GM21717 (cell line): Measurements from ENCODE around the gene SMYD4.

Source experiments
- ATAC-seq: cut with Tn5 transposase; IDR thresholded peaks from one replicate; pipeline ENCODE4 v1.9.1; 2021; ENCODE audit warnings: mild to moderate bottlenecking, moderate library complexity; ENCODE audit not compliant: unreplicated experiment

SMYD4 gene

GRCh38 chr17:1735418-1735817 is 94.3 kb downstream of the SMYD4 start:
- no peak for ATAC-seq

GRCh38 chr17:1733759-1734158 is 95.9 kb downstream of the SMYD4 start:
- no peak for ATAC-seq

GRCh38 chr17:1732833-1733321 is 96.8 kb downstream of the SMYD4 start:
- no peak for ATAC-seq

- ATAC-seq: no peak
These were observed 97.4 kb downstream of the SMYD4 start for GRCh38 chr17:1732241-1732832.

- ATAC-seq: no peak
These were observed 98.6 kb downstream of the SMYD4 start for GRCh38 chr17:1731194-1731506.

GRCh38 chr17:1730326-1731193 is 99.1 kb downstream of the SMYD4 start:
- ATAC-seq: no peak

DNA sequence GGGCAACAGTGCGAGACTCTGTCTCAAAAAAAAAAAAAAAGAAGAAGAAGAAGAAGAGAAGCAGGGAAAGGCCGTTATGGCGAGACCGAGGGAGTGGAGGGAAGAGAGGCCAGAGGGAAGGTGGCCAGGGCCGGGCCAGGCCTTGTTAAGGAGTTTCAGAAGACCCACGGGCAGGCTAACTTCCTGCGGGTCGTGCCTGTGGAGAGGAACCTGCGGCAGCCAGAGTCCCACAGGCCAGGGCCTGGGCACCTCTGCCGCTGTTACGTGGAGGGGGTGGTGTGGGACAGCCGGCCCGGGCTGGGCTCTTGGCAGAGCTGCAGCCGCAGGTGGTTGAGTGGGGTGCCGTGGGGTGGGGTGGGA is 99.8 kb downstream of the SMYD4 start:
- ATAC-seq: no peak
